ENCODE measurements around the gene CCL15.

GRCh38 chr17:36036235-36036634 lies 34.9 kb upstream of the CCL15 start:
- no peak for TF ChIP-seq POLR2A (IDR thresholded peaks at IDR 0.05)
- TF ChIP-seq, protein P1, sequence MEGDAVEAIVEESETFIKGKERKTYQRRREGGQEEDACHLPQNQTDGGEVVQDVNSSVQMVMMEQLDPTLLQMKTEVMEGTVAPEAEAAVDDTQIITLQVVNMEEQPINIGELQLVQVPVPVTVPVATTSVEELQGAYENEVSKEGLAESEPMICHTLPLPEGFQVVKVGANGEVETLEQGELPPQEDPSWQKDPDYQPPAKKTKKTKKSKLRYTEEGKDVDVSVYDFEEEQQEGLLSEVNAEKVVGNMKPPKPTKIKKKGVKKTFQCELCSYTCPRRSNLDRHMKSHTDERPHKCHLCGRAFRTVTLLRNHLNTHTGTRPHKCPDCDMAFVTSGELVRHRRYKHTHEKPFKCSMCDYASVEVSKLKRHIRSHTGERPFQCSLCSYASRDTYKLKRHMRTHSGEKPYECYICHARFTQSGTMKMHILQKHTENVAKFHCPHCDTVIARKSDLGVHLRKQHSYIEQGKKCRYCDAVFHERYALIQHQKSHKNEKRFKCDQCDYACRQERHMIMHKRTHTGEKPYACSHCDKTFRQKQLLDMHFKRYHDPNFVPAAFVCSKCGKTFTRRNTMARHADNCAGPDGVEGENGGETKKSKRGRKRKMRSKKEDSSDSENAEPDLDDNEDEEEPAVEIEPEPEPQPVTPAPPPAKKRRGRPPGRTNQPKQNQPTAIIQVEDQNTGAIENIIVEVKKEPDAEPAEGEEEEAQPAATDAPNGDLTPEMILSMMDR (IDR thresholded peaks at IDR 0.05): no peak

Measured in body of pancreas (tissue), 4 donors.